Measurements from ENCODE around the gene AFDN.

Gene AFDN

GRCh38 chr6:167843023-167843422 is 16.3 kb downstream of the AFDN start:
- Histone ChIP-seq H2BK5ac (ENCODE audit: low read length) (no peak overlapping the region), H3K4ac (ENCODE audit: low read length) (no peak overlapping the region), H3K9ac (ENCODE audit: low read depth, low read length, poor library complexity) (no peak overlapping the region), H3K79me1 (ENCODE audit: low read depth, low read length) (no peaks in the 10 kb centered on the region), H3K9me3 (replicated peaks in 1 of 2; ENCODE audit: control insufficient read depth in 2 of 2, insufficient read depth in 1 of 2, low read depth in 1 of 2, low read length in 2 of 2) (no peaks in the 10 kb centered on the region), H3K4me2 (ENCODE audit: insufficient read depth, low read length, poor library complexity, severe bottlenecking) (no peak overlapping the region), H3K36me3 (replicated peaks in 1 of 2; ENCODE audit: control insufficient read depth in 2 of 2, insufficient read depth in 2 of 2, low read length in 2 of 2) (peaks cover 0 to 6% of the 10 kb centered on the region in 2 donors), H3K27ac (replicated peaks; ENCODE audit: low read length) (no peak overlapping the region), H3K23ac (ENCODE audit: low read depth, low read length, poor library complexity) (no peak overlapping the region), H2BK12ac (ENCODE audit: low read length) (no peak overlapping the region), H4K91ac (ENCODE audit: low read depth, low read length, poor library complexity) (no peak overlapping the region), H3K4me1 (ENCODE audit: control insufficient read depth in 2 of 2, insufficient read depth in 1 of 2, low read depth in 1 of 2, low read length in 2 of 2) (peaks cover 9 to 30% of the 10 kb centered on the region in 2 donors), H2AK5ac (ENCODE audit: low read depth, low read length) (no peak overlapping the region), H3K4me3 (ENCODE audit: low read length in 2 of 2) (no peak overlapping the region), H3K18ac (ENCODE audit: low read length) (no peak overlapping the region), H2BK15ac (ENCODE audit: low read length) (no peak overlapping the region), H4K8ac (ENCODE audit: low read depth, low read length) (no peak overlapping the region), H2AFZ (ENCODE audit: low read length) (no peak overlapping the region), H3K14ac (ENCODE audit: low read length) (no peak overlapping the region), H2BK120ac (ENCODE audit: low read depth, low read length) (no peak overlapping the region), H3K27me3 (ENCODE audit: control insufficient read depth in 3 of 3, insufficient read depth in 3 of 3, low read depth in 1 of 3, low read length in 3 of 3) (no peaks in the 10 kb centered on the region)
- WGBS, 2 donors (ENCODE audit: extremely low coverage in 2 of 2, insufficient read length in 2 of 2, insufficient replicate concordance in 1 of 2), result no CpG with 5 or more reads among the region's 1 CpG
- DNase-seq (ENCODE audit: low spot score), result no peak

- H4K91ac ChIP-seq (ENCODE audit: low read depth, low read length, poor library complexity), result no peak overlapping the region
- H3K4me3 ChIP-seq (ENCODE audit: low read length in 2 of 2), result no peak overlapping the region
- H3K4ac ChIP-seq (ENCODE audit: low read length), result no peak overlapping the region
- peaks cover 10 to 17% of the 10 kb centered on the region in 2 donors for H3K4me1 ChIP-seq (ENCODE audit: control insufficient read depth in 2 of 2, insufficient read depth in 1 of 2, low read depth in 1 of 2, low read length in 2 of 2)
- DNase-seq (ENCODE audit: low spot score), result no peak
- no peak overlapping the region for H3K18ac ChIP-seq (ENCODE audit: low read length)
- no peak overlapping the region for H3K27ac ChIP-seq (replicated peaks; ENCODE audit: low read length)
- no peak overlapping the region for H3K23ac ChIP-seq (ENCODE audit: low read depth, low read length, poor library complexity)
- H2BK120ac ChIP-seq (ENCODE audit: low read depth, low read length), result no peak overlapping the region
- no peak overlapping the region for H3K14ac ChIP-seq (ENCODE audit: low read length)
- H3K4me2 ChIP-seq (ENCODE audit: insufficient read depth, low read length, poor library complexity, severe bottlenecking), result no peak overlapping the region
- H2BK12ac ChIP-seq (ENCODE audit: low read length), result no peak overlapping the region
- WGBS, 2 donors (ENCODE audit: extremely low coverage in 2 of 2, insufficient read length in 2 of 2, insufficient replicate concordance in 1 of 2), result no CpG with 5 or more reads among the region's 4 CpGs
- H2BK15ac ChIP-seq (ENCODE audit: low read length), result no peak overlapping the region
- H3K9me3 ChIP-seq (replicated peaks in 1 of 2; ENCODE audit: control insufficient read depth in 2 of 2, insufficient read depth in 1 of 2, low read depth in 1 of 2, low read length in 2 of 2), result no peaks in the 10 kb centered on the region
- H4K8ac ChIP-seq (ENCODE audit: low read depth, low read length), result no peak overlapping the region
- no peak overlapping the region for H3K9ac ChIP-seq (ENCODE audit: low read depth, low read length, poor library complexity)
- no peak overlapping the region for H2AFZ ChIP-seq (ENCODE audit: low read length)
- H3K27me3 ChIP-seq (ENCODE audit: control insufficient read depth in 3 of 3, insufficient read depth in 3 of 3, low read depth in 1 of 3, low read length in 3 of 3), result no peaks in the 10 kb centered on the region
- H3K36me3 ChIP-seq (replicated peaks in 1 of 2; ENCODE audit: control insufficient read depth in 2 of 2, insufficient read depth in 2 of 2, low read length in 2 of 2), result peaks cover 0 to 6% of the 10 kb centered on the region in 2 donors
- no peaks in the 10 kb centered on the region for H3K79me1 ChIP-seq (ENCODE audit: low read depth, low read length)
- no peak overlapping the region for H2AK5ac ChIP-seq (ENCODE audit: low read depth, low read length)
- H2BK5ac ChIP-seq (ENCODE audit: low read length), result no peak overlapping the region
Measured at GRCh38 chr6:167845856-167846255, 19.1 kb downstream of the AFDN start.

DNA sequence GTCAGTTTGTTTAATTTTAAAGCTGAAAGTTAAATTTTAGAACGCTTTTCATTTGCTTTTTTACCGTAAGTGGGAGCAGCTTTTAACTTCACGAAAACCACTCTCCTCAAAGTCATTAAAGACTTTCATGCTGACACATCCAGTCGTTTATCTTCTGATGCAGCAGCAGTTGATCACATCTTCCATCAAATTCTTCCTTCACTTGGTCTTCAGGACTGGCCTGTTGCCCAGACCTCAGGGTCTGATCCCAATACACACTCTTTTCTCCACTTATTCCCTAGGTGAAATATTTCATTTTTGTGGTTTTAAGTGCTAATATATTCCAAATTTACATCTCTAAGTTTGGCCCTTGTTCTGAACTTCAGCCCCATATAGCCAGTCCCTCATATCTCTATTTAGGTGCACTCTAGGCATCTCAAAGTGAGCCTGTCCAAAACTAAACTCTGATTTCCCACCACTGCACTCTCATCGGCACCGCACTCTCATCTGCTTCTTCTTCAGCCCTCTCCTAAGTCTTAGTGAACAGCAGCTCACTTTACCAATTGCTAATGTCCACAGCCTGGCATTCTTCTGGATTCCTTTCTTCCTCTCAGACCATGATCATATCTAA is 20.4 kb downstream of the AFDN start:
- Histone ChIP-seq H2BK120ac (ENCODE audit: low read depth, low read length) (no peak overlapping the region), H3K4me2 (ENCODE audit: insufficient read depth, low read length, poor library complexity, severe bottlenecking) (no peak overlapping the region), H3K36me3 (replicated peaks in 1 of 2; ENCODE audit: control insufficient read depth in 2 of 2, insufficient read depth in 2 of 2, low read length in 2 of 2) (peaks cover 0 to 6% of the 10 kb centered on the region in 2 donors), H3K4ac (ENCODE audit: low read length) (no peak overlapping the region), H3K9ac (ENCODE audit: low read depth, low read length, poor library complexity) (no peak overlapping the region), H3K27ac (replicated peaks; ENCODE audit: low read length) (peak overlapping the region; percentile 17), H3K4me1 (ENCODE audit: control insufficient read depth in 2 of 2, insufficient read depth in 1 of 2, low read depth in 1 of 2, low read length in 2 of 2) (peaks cover 10 to 11% of the 10 kb centered on the region in 2 donors), H3K4me3 (ENCODE audit: low read length in 2 of 2) (no peak overlapping the region), H3K79me1 (ENCODE audit: low read depth, low read length) (no peaks in the 10 kb centered on the region), H3K18ac (ENCODE audit: low read length) (no peak overlapping the region), H3K9me3 (replicated peaks in 1 of 2; ENCODE audit: control insufficient read depth in 2 of 2, insufficient read depth in 1 of 2, low read depth in 1 of 2, low read length in 2 of 2) (no peaks in the 10 kb centered on the region), H2AFZ (ENCODE audit: low read length) (no peak overlapping the region), H4K91ac (ENCODE audit: low read depth, low read length, poor library complexity) (no peak overlapping the region), H3K23ac (ENCODE audit: low read depth, low read length, poor library complexity) (no peak overlapping the region), H2AK5ac (ENCODE audit: low read depth, low read length) (no peak overlapping the region), H2BK15ac (ENCODE audit: low read length) (no peak overlapping the region), H2BK5ac (ENCODE audit: low read length) (no peak overlapping the region), H2BK12ac (ENCODE audit: low read length) (no peak overlapping the region), H4K8ac (ENCODE audit: low read depth, low read length) (no peak overlapping the region), H3K27me3 (ENCODE audit: control insufficient read depth in 3 of 3, insufficient read depth in 3 of 3, low read depth in 1 of 3, low read length in 3 of 3) (no peaks in the 10 kb centered on the region), H3K14ac (ENCODE audit: low read length) (no peak overlapping the region)
- WGBS, 2 donors (ENCODE audit: extremely low coverage in 2 of 2, insufficient read length in 2 of 2, insufficient replicate concordance in 1 of 2), result no CpG with 5 or more reads among the region's 6 CpGs
- DNase-seq (ENCODE audit: low spot score), result no peak

DNA sequence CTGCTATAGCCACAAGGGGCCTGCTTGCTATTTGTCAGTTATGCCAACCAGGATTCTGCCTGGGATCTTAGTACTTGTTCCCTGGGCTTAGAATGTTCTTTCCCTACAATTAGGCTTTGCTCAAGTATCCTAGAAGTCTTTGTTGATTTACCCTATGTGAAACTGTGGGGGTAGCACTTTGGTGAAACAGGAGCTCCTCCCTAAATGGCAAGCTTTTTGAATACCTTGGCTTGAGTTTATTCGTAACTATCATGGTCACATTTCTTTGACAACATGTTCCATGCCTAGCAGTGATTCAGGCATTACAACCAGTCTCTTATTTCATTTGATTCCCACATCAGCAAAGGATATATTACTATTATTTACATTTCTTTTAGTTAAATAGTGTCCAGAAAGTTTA is 21.2 kb downstream of the AFDN start:
- Histone ChIP-seq H4K8ac (ENCODE audit: low read depth, low read length) (no peak overlapping the region), H3K79me1 (ENCODE audit: low read depth, low read length) (no peaks in the 10 kb centered on the region), H3K9me3 (replicated peaks in 1 of 2; ENCODE audit: control insufficient read depth in 2 of 2, insufficient read depth in 1 of 2, low read depth in 1 of 2, low read length in 2 of 2) (no peaks in the 10 kb centered on the region), H2AFZ (ENCODE audit: low read length) (no peak overlapping the region), H3K23ac (ENCODE audit: low read depth, low read length, poor library complexity) (no peak overlapping the region), H2BK15ac (ENCODE audit: low read length) (no peak overlapping the region), H3K4ac (ENCODE audit: low read length) (no peak overlapping the region), H2BK12ac (ENCODE audit: low read length) (no peak overlapping the region), H3K27me3 (ENCODE audit: control insufficient read depth in 3 of 3, insufficient read depth in 3 of 3, low read depth in 1 of 3, low read length in 3 of 3) (no peaks in the 10 kb centered on the region), H3K9ac (ENCODE audit: low read depth, low read length, poor library complexity) (no peak overlapping the region), H4K91ac (ENCODE audit: low read depth, low read length, poor library complexity) (no peak overlapping the region), H3K27ac (replicated peaks; ENCODE audit: low read length) (no peak overlapping the region), H3K4me3 (ENCODE audit: low read length in 2 of 2) (no peak overlapping the region), H3K36me3 (replicated peaks in 1 of 2; ENCODE audit: control insufficient read depth in 2 of 2, insufficient read depth in 2 of 2, low read length in 2 of 2) (peaks cover 0 to 6% of the 10 kb centered on the region in 2 donors), H2BK120ac (ENCODE audit: low read depth, low read length) (no peak overlapping the region), H2BK5ac (ENCODE audit: low read length) (no peak overlapping the region), H3K4me1 (ENCODE audit: control insufficient read depth in 2 of 2, insufficient read depth in 1 of 2, low read depth in 1 of 2, low read length in 2 of 2) (peaks cover 10 to 11% of the 10 kb centered on the region in 2 donors), H3K18ac (ENCODE audit: low read length) (no peak overlapping the region), H3K4me2 (ENCODE audit: insufficient read depth, low read length, poor library complexity, severe bottlenecking) (no peak overlapping the region), H3K14ac (ENCODE audit: low read length) (no peak overlapping the region), H2AK5ac (ENCODE audit: low read depth, low read length) (no peak overlapping the region)
- no CpG with 5 or more reads among the region's 1 CpG for WGBS, 2 donors (ENCODE audit: extremely low coverage in 2 of 2, insufficient read length in 2 of 2, insufficient replicate concordance in 1 of 2)
- DNase-seq (ENCODE audit: low spot score), result no peak

All from neuronal stem cell (in vitro differentiated cells).